WI38 (cell line): ENCODE measurements around the gene WHRN.

ENCODE experiments used
- H3K4me3 ChIP-seq: 2 replicates; pipeline ENCODE4 v1.5.1; 2011; ENCODE audit warnings: low read depth, mild to moderate bottlenecking, control low read depth, low read length
- CTCF ChIP-seq: IDR thresholded peaks from 2 replicates; pipeline ENCODE4 v1.5.1; 2012; ENCODE audit warnings: low read depth, mild to moderate bottlenecking, control low read depth, low read length

Gene WHRN

DNA sequence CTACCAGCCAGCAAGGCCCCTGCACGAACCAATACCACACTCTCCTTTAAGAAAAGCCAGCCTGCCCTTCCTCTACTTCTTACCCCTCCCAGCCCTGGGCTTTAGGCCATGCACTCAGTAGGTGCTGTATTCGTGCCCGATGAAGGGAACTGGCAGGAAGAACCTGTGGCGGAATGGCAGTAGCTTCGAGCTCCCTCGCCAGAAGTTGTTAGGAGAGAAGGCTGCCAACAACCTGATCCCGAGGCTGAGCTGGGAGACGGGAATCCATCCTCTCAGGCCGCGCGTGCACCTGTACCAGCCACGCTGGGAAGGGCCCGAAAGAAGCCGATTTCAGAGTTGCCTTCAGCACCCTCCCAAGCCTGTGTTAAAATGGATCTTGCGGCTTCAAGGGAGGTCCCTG is 72.2 kb downstream of the WHRN start:
- H3K4me3 ChIP-seq: no peak overlapping the region
- no peak for TF ChIP-seq CTCF

- no peak for TF ChIP-seq CTCF
- H3K4me3 ChIP-seq: no peak overlapping the region
Observed at GRCh38 chr9:114432323-114433067, 72.8 kb downstream of the WHRN start.

DNA sequence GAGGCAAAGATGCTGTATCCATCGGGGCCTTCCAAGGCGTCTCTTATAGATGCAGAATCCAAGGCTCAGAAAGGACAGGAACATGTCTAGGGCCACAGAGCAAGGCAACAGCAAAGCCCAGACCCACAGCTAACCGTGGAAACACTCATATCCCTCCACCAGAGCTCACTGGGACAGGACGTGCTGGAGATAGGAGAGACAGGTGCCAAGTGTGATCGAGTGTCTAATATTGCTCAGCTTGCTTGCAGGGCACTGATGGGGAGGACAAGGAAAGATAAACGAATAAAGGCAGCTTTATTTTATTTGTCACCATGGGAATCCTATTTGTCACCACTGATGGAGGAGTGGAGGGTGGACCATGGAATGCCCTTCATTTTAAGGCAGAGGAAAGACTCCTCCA is 73.5 kb downstream of the WHRN start:
- H3K4me3 ChIP-seq: no peak overlapping the region

GRCh38 chr9:114431003-114431402 is 74.3 kb downstream of the WHRN start:
- no peak overlapping the region for H3K4me3 ChIP-seq
- no peak for TF ChIP-seq CTCF

More for the DNA sequence above, 73.5 kb downstream of the WHRN start:
- no peak for TF ChIP-seq CTCF

DNA sequence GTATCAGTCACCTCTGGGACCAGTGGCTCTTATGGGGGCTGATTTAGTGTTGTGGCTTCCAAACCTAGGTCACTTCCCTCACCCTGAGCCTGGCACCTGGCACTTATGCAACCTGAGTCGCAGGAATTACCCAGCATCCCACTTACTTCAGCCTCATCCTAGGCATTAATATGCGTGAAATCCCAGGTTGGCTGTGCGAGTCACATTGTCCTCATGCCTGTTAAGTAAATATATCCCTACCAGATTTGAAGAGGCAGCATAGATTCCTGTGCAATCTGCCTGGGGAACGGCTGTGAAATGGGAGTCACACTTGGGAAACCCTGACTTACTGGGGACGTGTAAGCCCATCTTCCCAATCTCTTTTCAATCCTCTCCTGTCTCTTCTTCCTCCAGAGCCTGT is 74.8 kb downstream of the WHRN start:
- TF ChIP-seq CTCF: no peak
- H3K4me3 ChIP-seq: no peak overlapping the region

- H3K4me3 ChIP-seq: no peak overlapping the region
- TF ChIP-seq CTCF: no peak
Observed at GRCh38 chr9:114429488-114429887, 75.8 kb downstream of the WHRN start.

- no peak for TF ChIP-seq CTCF
Observed at GRCh38 chr9:114428466-114428865, 76.8 kb downstream of the WHRN start.

More at GRCh38 chr9:114428466-114428865, 76.8 kb downstream of the WHRN start:
- no peak overlapping the region for H3K4me3 ChIP-seq
